HG02885 (cell line): ENCODE measurements around the gene TMSB10.

Experiments used
- ATAC-seq: cut with Tn5 transposase; IDR thresholded peaks from one replicate; pipeline ENCODE4 v1.9.1; 2021; ENCODE audit warnings: mild to moderate bottlenecking; ENCODE audit not compliant: unreplicated experiment, poor library complexity

The TMSB10 gene

DNA sequence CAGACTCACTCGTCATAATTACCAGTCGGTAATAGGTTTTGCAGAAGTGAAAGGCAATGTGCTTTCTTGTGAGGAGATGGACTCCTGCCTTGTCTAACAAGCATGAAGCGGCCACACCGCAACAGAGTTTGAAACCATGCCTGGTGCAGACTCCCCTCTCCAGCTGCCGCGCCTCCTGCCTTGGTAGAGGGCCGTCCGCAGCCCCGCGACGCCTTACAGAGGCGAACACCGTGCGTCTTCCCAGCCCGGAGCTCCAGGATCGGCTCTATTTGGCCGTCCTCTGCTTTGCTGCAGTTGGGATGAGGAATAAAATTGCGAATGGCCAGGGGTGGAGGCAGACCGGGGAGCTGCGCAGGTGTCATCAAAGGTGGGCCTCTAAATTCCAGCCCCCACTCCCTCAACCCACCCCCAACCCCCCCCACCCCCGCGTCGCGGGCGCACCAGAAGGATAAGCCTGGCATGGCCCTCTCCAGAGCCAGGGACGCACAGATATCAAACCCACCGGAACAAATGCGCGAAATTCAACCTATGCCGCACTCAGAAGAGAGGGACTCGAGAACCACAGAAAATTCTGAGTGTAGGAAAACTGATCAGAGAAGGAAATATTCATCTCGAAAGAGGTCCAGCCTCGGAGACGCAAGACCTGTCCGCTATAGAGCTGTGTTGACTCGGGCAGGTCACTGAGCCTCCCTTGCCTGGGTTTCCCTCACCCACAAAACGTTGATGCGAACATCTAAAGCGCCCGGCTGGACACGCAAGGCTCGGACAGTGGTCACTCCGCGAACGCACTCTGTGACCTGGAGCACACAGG is 25.7 kb upstream of the TMSB10 start:
- ATAC-seq: peak; percentile 59

GRCh38 chr2:84880395-84880644 is 25.1 kb upstream of the TMSB10 start:
- no peak for ATAC-seq

DNA sequence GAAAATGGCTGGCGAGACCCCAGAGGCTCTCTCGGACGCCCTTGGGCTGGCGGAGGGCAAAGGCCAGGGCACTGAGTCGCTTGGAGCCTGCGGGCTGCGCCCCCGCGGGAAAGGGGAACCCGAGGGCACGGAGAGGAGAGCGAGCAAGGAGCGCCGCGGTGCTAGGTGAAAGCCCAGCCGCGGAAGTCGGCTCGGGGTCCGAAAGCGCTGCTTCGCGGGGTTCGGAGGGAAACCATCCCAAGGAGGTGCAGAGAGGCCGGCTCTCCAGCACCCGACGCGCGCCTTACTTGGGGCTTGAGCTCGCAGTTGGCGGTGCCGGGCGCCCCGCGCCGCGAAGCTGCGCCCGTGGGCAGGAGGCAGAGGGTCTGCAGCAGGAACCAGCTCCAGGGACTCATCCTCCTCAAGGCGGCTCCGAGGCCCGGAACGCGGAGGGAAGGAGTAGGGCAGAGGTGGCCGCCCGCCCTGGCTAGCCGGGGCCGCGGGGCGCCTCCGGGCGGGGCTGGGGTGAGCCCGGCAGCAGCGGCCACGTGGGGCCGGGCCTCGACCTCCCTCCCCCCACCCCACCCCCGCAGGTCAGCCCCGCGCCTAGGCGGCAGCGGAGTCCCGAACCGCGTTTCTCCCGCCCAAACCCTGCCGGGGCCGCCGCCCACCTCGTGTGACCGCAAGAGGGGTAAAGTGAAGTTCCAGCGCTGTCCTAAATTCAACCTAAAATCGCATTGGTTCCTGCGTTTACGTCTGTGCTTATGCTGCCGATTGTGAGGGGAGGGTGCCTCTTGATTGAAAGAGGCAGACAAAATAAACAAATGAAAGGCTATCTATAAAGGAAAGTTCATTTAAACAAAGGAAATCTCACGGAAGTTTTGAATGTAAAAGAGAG is 24.6 kb upstream of the TMSB10 start, which contains the start of gene TRABD2A:
TRABD2A (minus strand) TSS at position 440 of the 877 bp plus-strand sequence; CDS start at position 395, 45 bp downstream.
- no peak for ATAC-seq

GRCh38 chr2:84881581-84882413 is 23.7 kb upstream of the TMSB10 start:
- ATAC-seq: peak; percentile 71

DNA sequence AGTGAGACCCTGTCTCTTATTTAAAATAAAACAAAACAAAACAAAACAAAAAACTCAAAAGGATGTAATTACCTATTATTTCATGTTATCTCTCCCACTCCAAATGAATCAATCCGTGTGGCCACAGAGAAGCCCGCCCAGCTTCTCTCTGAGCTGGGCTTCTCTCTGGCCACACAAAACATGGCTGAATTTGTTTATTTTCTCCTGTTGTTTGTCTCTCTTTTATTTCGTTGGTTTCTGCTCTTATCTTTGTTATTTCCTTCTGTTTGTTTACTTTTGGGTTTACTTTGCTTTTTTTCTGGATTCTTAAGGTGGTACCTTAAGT is 23.1 kb upstream of the TMSB10 start:
- no peak for ATAC-seq

- ATAC-seq: no peak
Measured at GRCh38 chr2:84882775-84883550, 22.5 kb upstream of the TMSB10 start.

- ATAC-seq: no peak
Measured at GRCh38 chr2:84884449-84884848, 21.0 kb upstream of the TMSB10 start.

DNA sequence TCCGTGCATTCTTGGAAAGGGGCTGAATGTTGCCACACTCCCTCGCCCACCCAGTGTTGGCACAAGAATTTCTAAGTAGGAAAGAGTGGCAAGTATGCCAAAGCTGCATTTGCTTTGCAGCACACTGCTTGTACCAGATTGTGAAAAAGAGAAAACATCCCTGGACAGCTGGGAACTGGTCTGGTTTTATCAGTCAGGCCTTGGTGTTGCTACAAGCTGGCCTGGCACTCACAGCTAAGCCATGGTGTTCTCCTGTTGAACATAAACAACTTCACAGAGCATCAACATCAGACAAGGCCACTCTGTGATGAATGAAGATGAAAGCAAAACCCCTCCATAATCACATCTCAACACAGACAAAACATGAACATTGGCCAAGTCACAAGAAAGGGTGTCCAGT is 20.3 kb upstream of the TMSB10 start:
- no peak for ATAC-seq

DNA sequence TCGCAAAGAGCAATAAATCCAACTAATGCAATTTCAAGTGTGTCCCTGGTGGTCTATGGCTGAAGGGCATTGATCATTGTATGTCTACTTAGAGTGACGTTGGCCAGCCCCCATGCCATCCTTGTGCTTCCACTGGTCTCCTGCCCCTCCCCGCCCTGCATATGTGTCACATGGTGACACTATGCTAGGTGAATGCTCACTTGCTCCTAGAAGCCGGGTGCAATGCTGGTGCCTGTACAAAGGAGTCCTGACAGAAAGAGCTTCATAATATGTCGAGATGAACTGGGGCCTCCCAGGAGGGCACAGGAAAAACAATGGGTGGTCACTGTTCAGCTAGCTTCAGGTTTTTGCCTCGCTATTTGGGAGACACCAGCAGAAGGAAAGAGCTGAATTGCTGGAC is 18.7 kb upstream of the TMSB10 start:
- no peak for ATAC-seq

GRCh38 chr2:84888401-84889276 is 16.8 kb upstream of the TMSB10 start:
- peak; percentile 99 for ATAC-seq

- ATAC-seq: peak; percentile 24
Measured at GRCh38 chr2:84889332-84889731, 16.1 kb upstream of the TMSB10 start.

- ATAC-seq: no peak
Measured at GRCh38 chr2:84891355-84892010, 14.0 kb upstream of the TMSB10 start.

- no peak for ATAC-seq
Measured at GRCh38 chr2:84894131-84894586, 11.3 kb upstream of the TMSB10 start.

DNA sequence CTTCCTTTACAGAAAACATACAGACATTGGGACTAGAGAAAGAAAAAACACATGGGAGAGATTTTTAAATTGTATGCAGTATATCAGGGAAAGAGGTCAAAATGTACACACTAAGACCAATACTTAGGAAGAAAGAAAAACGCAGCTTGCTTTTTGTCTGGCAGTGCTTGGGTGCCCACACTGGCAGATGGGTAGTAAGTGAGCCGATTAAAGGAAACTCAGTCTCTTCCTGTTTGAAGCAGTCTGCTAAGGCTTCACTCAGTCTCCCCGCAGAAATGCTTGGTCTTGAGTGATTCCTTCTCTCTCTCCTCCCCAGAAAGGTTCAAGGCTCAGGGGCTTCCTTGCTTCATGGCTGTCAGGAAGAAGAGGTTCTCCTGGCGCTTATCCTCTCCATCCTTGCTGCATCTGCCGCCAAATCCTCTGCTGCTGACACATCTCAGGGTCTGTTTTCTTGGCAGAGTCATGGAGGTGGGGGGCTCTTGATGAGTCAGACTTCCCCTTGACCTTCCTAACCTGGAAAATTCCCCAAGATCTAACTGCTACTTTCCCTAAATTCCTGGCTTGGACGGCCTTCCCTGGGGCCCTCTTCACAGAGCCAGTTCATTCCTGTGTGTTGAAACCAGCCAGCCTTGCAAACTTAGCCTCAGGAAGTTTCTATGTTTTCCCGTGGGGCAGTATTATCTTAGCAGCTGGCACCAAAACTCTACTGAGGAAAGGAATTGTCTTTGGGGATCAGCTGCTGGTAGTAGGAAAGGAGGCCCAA is 10.5 kb upstream of the TMSB10 start:
- no peak for ATAC-seq

DNA sequence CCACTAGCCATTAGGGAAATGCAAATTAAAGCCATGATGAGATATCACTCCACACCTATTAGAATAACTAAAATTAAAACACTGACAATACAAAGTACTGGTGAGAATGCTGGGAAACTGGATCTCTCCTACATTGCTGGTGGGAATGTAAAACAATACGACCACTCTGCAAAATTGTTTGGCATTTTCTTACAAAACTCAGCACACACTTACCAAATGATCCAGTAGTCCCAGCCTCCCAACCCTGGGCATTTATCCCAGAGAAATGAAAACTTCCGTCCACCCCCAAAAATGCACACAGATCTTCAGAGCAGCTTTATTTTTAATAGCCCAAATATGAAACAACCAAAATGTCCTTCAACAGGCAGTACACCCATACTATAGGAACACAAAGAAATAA is 8.9 kb upstream of the TMSB10 start:
- no peak for ATAC-seq

GRCh38 chr2:84897773-84898172 is 7.7 kb upstream of the TMSB10 start:
- ATAC-seq: peak; percentile 28

GRCh38 chr2:84899304-84900204 is 5.9 kb upstream of the TMSB10 start:
- ATAC-seq: no peak
